ENCODE data around the gene PCOLCE2. TPM values are rescaled to one million over a fixed set of nuclear protein-coding genes. Genes with fewer than 3 reads are reported as not detected.

The PCOLCE2 gene
- total and polyA plus RNA-seq, 2 of the 8 experiments (the other 6 are each of a cell fraction or from before 2014, with no cell fraction given), result 11.1 to 12.6 TPM

- WGBS, 2 experiments (ENCODE audit: extremely low coverage in 1 of 2, insufficient coverage in 1 of 2, insufficient read length in 1 of 2, insufficient replicate concordance in 2 of 2, low coverage in 1 of 2, low lambda C conversion rate in 2 of 2, missing lambda C conversion rate in 1 of 2), result 96% methylated on average over 2 of the region's 2 CpGs; no CpG with 5 or more reads in 1 of the 2 experiments
- DNase-seq (ENCODE audit: low read depth in 1 of 2, low spot score in 2 of 2) (no peak), FAIRE-seq (no peak)
- CTCF ChIA-PET (ENCODE audit: partially characterized antibody), result interaction anchor here (0.6 to 1.6 kb wide), 2 partner anchors 11 to 453 kb away, joined by 3 to 4 read pairs; no protein-coding TSS in a partner anchor
- H3K56ac ChIP-seq (replicated peaks; ENCODE audit: insufficient read length, low read depth, low read length), result no peak overlapping the region
- no peaks in the 10 kb centered on the region for H3K27me3 ChIP-seq (replicated peaks in 1 of 4; ENCODE audit: control insufficient read depth in 3 of 4, extremely low read depth in 1 of 4, insufficient read depth in 3 of 4, low read length in 3 of 4)
- H3K18ac ChIP-seq (ENCODE audit: extremely low read depth, low read length), result no peak overlapping the region
- no peaks in the 10 kb centered on the region for H4K20me1 ChIP-seq (replicated peaks in 1 of 2; ENCODE audit: control insufficient read depth in 1 of 2, insufficient read depth in 2 of 2, low read length in 2 of 2)
- H3K79me2 ChIP-seq (ENCODE audit: control insufficient read depth in 1 of 2, insufficient read depth in 2 of 2, low read length in 2 of 2), result no peaks in the 10 kb centered on the region
- POLR2A ChIA-PET (ENCODE audit: partially characterized antibody), result no interaction called here
- H2BK5ac ChIP-seq (ENCODE audit: low read depth, low read length), result no peak overlapping the region
- H4K8ac ChIP-seq (ENCODE audit: extremely low read depth, insufficient read depth, low read length), result no peak overlapping the region
- no peak overlapping the region; the same call in 1 of the 2 replicates for H2AFZ ChIP-seq (ENCODE audit: low read length)
- no peak for TF ChIP-seq E2F6 (IDR thresholded peaks at IDR 0.05)
- no peaks in the 10 kb centered on the region for H3K9me3 ChIP-seq (ENCODE audit: insufficient read depth in 2 of 2, low read depth in 1 of 2, low read length in 1 of 2)
- H3K9ac ChIP-seq (replicated peaks in 1 of 4; ENCODE audit: extremely low read depth in 1 of 4, low read depth in 3 of 4, low read length in 3 of 4), result no peak overlapping the region
- H3K14ac ChIP-seq (ENCODE audit: insufficient read length), result no peak overlapping the region
- H3K4me1 ChIP-seq (replicated peaks in 1 of 4; ENCODE audit: control insufficient read depth in 3 of 4, insufficient read depth in 4 of 4, low read length in 3 of 4), result no peaks in the 10 kb centered on the region
- H4K5ac ChIP-seq (ENCODE audit: insufficient read length, low read depth, low read length), result no peak overlapping the region
- H3K27ac ChIP-seq (ENCODE audit: low read depth, low read length), result no peak overlapping the region
- no peaks in the 10 kb centered on the region for H3K36me3 ChIP-seq (ENCODE audit: control insufficient read depth in 2 of 4, insufficient read depth in 4 of 4, low read length in 3 of 4)
- no peak overlapping the region for H3K4ac ChIP-seq (replicated peaks; ENCODE audit: insufficient read length, low read depth, low read length)
- H3K79me1 ChIP-seq (ENCODE audit: low read depth, low read length), result no peaks in the 10 kb centered on the region
- H2BK12ac ChIP-seq (ENCODE audit: low read depth, low read length), result no peak overlapping the region
- H3K23me2 ChIP-seq (ENCODE audit: low read depth, low read length), result no peaks in the 10 kb centered on the region
- H3K4me3 ChIP-seq (ENCODE audit: extremely low read depth in 1 of 4, insufficient read depth in 2 of 4, low read depth in 3 of 4, low read length in 4 of 4), result no peak overlapping the region
- H4K91ac ChIP-seq (replicated peaks; ENCODE audit: insufficient read length, low read length), result no peak overlapping the region
- no peak overlapping the region for H2BK120ac ChIP-seq (replicated peaks; ENCODE audit: low read depth, low read length)
- H2AK5ac ChIP-seq (ENCODE audit: low read depth, low read length), result no peak overlapping the region
- no peak overlapping the region for H2BK20ac ChIP-seq (ENCODE audit: low read length)
- no peak overlapping the region for H3K4me2 ChIP-seq (ENCODE audit: insufficient read depth in 1 of 2, low read depth in 2 of 2, low read length in 2 of 2)
- no peak overlapping the region for H2BK15ac ChIP-seq (ENCODE audit: low read length)
- H3K23ac ChIP-seq (ENCODE audit: insufficient read length), result no peak overlapping the region
Measured at GRCh38 chr3:142916605-142917004, 27.7 kb upstream of the PCOLCE2 start.

Measured in H1 (cell line).